Progenitor cell of endocrine pancreas (in vitro differentiated cells): ENCODE measurements around the gene LRP5. TPM values are rescaled to one million over a fixed set of nuclear protein-coding genes. Genes with fewer than 3 reads are reported as not detected.
A peak's percentile ranks its signal among the peaks of the same experiment; 100 is the strongest.

Experiments
- DNase-seq: peaks from one replicate; pipeline ENCODE4 v3.0.0; 2021; ENCODE audit warnings: low spot score; ENCODE audit not compliant: unreplicated experiment
- H3K27ac Mint-ChIP-seq: 2 replicates; pipeline ENCODE4 v1.8.0; 2021; ENCODE audit warnings: mild to moderate bottlenecking, moderate library complexity, mixed read lengths
- H3K27me3 Mint-ChIP-seq: 2 replicates; pipeline ENCODE4 v1.8.0; 2021; ENCODE audit warnings: mixed read lengths
- H3K36me3 Mint-ChIP-seq: 2 replicates; pipeline ENCODE4 v1.8.0; 2022; ENCODE audit warnings: mixed read lengths; ENCODE audit not compliant: insufficient read depth
- H3K4me1 Mint-ChIP-seq: 2 replicates; pipeline ENCODE4 v1.8.0; 2021; ENCODE audit warnings: low read depth, mixed read lengths
- H3K4me3 Mint-ChIP-seq: 2 replicates; pipeline ENCODE4 v1.8.0; 2021; ENCODE audit warnings: low read depth, mild to moderate bottlenecking, moderate library complexity, mixed read lengths
- H3K9me3 Mint-ChIP-seq: 2 replicates; pipeline ENCODE4 v1.8.0; 2021; ENCODE audit warnings: low read depth, mixed read lengths
- CTCF ChIP-seq: fragments of 200-600 bp; sonication (generic); IDR thresholded peaks from one replicate; pipeline ENCODE4 v1.5.0; 2021; ENCODE audit warnings: antibody characterized with exemption, mild to moderate bottlenecking; ENCODE audit not compliant: unreplicated experiment
- total RNA-seq: library from RNA; stranded (reverse); gene quantifications from 2 replicates; pipeline ENCODE4 v1.2.1, GENCODE V29; 2021

The LRP5 gene
- total RNA-seq, 1 donor from 2014 or later: 115 TPM

GRCh38 chr11:68303083-68303482 is 9.3 kb upstream of the LRP5 start:
- Mint-ChIP-seq H3K9me3 (no peaks in the 10 kb centered on the region), H3K36me3 (no peaks in the 10 kb centered on the region), H3K27me3 (no peaks in the 10 kb centered on the region), H3K4me1 (peaks cover 9% of the 10 kb centered on the region), H3K27ac (no peak overlapping the region), H3K4me3 (no peak overlapping the region)
- no peak for TF ChIP-seq CTCF
- DNase-seq: no peak

- no peaks in the 10 kb centered on the region for H3K27me3 Mint-ChIP-seq
These were observed 8.2 kb upstream of the LRP5 start for GRCh38 chr11:68303982-68304780.

GRCh38 chr11:68306636-68307035 is 5.8 kb upstream of the LRP5 start:
- H3K4me1 Mint-ChIP-seq: peaks cover 4% of the 10 kb centered on the region
- H3K36me3 Mint-ChIP-seq: no peaks in the 10 kb centered on the region
- H3K27me3 Mint-ChIP-seq: no peaks in the 10 kb centered on the region
- no peak overlapping the region for H3K4me3 Mint-ChIP-seq
- no peaks in the 10 kb centered on the region for H3K9me3 Mint-ChIP-seq
- H3K27ac Mint-ChIP-seq: no peak overlapping the region
- DNase-seq: no peak
- no peak for TF ChIP-seq CTCF

More at GRCh38 chr11:68303982-68304780, 8.2 kb upstream of the LRP5 start:
- H3K36me3 Mint-ChIP-seq: no peaks in the 10 kb centered on the region
- DNase-seq: no peak
- H3K27ac Mint-ChIP-seq: no peak overlapping the region
- no peak for TF ChIP-seq CTCF
- no peak overlapping the region for H3K4me3 Mint-ChIP-seq
- no peaks in the 10 kb centered on the region for H3K9me3 Mint-ChIP-seq
- no peaks in the 10 kb centered on the region for H3K4me1 Mint-ChIP-seq

- Mint-ChIP-seq H3K4me1 (peaks cover 4% of the 10 kb centered on the region), H3K27me3 (no peaks in the 10 kb centered on the region), H3K4me3 (no peak overlapping the region), H3K9me3 (no peaks in the 10 kb centered on the region), H3K27ac (no peak overlapping the region), H3K36me3 (no peaks in the 10 kb centered on the region)
- TF ChIP-seq CTCF: no peak
- DNase-seq: no peak
These were observed 4.3 kb upstream of the LRP5 start for GRCh38 chr11:68308068-68308467.

GRCh38 chr11:68309621-68310185 is 2.7 kb upstream of the LRP5 start:
- Mint-ChIP-seq H3K27ac (no peak overlapping the region), H3K36me3 (no peaks in the 10 kb centered on the region), H3K4me3 (peak overlapping the region; percentile 51), H3K9me3 (no peaks in the 10 kb centered on the region), H3K27me3 (no peaks in the 10 kb centered on the region), H3K4me1 (peaks cover 16% of the 10 kb centered on the region)
- DNase-seq: no peak
- TF ChIP-seq CTCF: no peak
